ENCODE measurements around the gene MVP.
"Not testable (repeated sequence)": the region's sequence is repeated elsewhere in the genome, so short reads cannot be mapped to it uniquely, and the experiment has no call there.

Gene MVP

GRCh38 chr16:29815793-29816693 is 4.2 kb upstream of the MVP start, which contains the start of gene PAGR1:
Gene PAGR1, plus strand, starts transcription at chr16:29816152. Its CDS starts 374 bp downstream, at chr16:29816526.
- DNase-seq = peak; percentile 100

GRCh38 chr16:29816694-29817441 is 3.4 kb upstream of the MVP start:
- DNase-seq = peak; percentile 80 to 92

- no peak for DNase-seq
These were observed 2.2 kb upstream of the MVP start for GRCh38 chr16:29818082-29818481.

GRCh38 chr16:29819506-29819905 is 756 bp upstream of the MVP start:
- DNase-seq = no peak

GRCh38 chr16:29820730-29821642 is 724 bp downstream of the MVP start:
- DNase-seq = peak in 1 of 2 donors; percentile 37

- DNase-seq = no peak
These were observed 1.4 kb downstream of the MVP start for GRCh38 chr16:29821643-29822115.

- no peak for DNase-seq
These were observed 4.4 kb downstream of the MVP start for GRCh38 chr16:29824589-29825144.

- no peak for DNase-seq
These were observed 5.1 kb downstream of the MVP start for GRCh38 chr16:29825145-29826044.

- DNase-seq = no peak
These were observed 6.1 kb downstream of the MVP start for GRCh38 chr16:29826342-29826695.

GRCh38 chr16:29830774-29831173 is 10.5 kb downstream of the MVP start:
- no peak for DNase-seq

GRCh38 chr16:29831490-29831889 is 11.2 kb downstream of the MVP start:
- no peak for DNase-seq

- DNase-seq = not testable (repeated sequence)
These were observed 13.0 kb downstream of the MVP start for GRCh38 chr16:29833219-29833618.

- no peak for DNase-seq
These were observed 13.8 kb downstream of the MVP start for GRCh38 chr16:29834079-29834478.

GRCh38 chr16:29835926-29836325 is 15.7 kb downstream of the MVP start:
- DNase-seq = no peak

GRCh38 chr16:29836623-29837022 is 16.4 kb downstream of the MVP start:
- no peak for DNase-seq

GRCh38 chr16:29837841-29838240 is 17.6 kb downstream of the MVP start:
- DNase-seq = no peak

GRCh38 chr16:29839822-29840221 is 19.6 kb downstream of the MVP start:
- no peak for DNase-seq

- no peak for DNase-seq
These were observed 20.0 kb downstream of the MVP start for GRCh38 chr16:29840240-29840639.

GRCh38 chr16:29841631-29842030 is 21.4 kb downstream of the MVP start:
- DNase-seq = no peak

- DNase-seq = no peak
These were observed 22.6 kb downstream of the MVP start for GRCh38 chr16:29842732-29843346.

- peak; percentile 54 to 67 for DNase-seq
These were observed 23.7 kb downstream of the MVP start for GRCh38 chr16:29843931-29844330.
